Stimulated activated CD4-positive, alpha-beta T cell treated with anti-CD3 and anti-CD28 coated beads, Interleukin-2, amount 100 ng/mL, for 4 hours (primary cell): ENCODE measurements around the gene MIR17HG.
"Not testable (repeated sequence)": the region's sequence is repeated elsewhere in the genome, so short reads cannot be mapped to it uniquely, and the experiment has no call there.

Experiments
- DNase-seq: peaks from one replicate; pipeline ENCODE4 v3.0.0-alpha.2; 2020; ENCODE audit warnings: low read depth

Gene MIR17HG

DNA sequence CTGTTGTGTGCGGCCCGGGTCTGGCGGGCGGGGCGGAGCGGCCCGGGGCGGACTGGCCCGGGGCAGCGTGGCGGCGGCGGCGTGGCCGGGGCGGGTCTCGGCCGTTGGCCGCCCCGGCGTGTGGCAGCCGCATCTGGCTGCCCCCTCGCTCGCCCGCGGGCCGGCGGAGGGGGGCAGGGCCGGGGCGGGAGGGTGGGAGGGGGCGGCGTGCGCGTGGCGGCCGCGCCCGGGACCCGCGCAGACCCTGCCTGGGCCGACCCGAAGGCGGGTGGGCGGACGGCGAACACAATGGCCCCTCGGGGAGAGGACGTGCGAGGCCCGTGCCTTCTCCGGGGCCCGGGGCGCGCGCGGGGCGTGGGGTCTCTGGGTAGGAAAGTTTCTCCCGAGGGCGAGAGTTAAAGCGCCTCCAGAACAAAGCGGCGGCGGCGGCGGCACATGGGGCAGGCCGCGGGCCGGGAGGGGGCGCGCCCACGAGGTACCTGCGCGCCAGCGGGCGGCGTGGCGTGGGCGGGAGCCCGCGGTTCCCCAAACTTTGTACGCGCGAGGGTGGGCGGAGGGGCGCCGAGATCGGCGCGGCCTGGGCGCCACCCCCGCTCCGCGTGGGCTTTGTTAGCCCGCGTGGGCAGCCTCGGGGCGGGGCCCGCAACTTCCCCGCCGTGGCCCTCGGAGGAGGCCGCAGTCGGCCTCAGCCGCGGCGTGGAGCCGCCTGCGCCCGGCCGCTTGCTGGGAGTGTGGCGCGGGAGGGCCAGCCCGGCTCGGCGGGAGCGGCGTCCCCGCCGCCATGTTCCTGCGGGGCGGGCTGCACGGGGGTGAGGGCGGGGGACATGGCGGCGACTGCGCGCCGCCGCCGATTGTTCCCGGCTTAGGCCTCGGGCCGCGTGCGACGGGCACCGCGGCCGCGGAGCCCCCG, 764 bp downstream of the MIR17HG start:
- DNase-seq = peak; percentile 87

DNA sequence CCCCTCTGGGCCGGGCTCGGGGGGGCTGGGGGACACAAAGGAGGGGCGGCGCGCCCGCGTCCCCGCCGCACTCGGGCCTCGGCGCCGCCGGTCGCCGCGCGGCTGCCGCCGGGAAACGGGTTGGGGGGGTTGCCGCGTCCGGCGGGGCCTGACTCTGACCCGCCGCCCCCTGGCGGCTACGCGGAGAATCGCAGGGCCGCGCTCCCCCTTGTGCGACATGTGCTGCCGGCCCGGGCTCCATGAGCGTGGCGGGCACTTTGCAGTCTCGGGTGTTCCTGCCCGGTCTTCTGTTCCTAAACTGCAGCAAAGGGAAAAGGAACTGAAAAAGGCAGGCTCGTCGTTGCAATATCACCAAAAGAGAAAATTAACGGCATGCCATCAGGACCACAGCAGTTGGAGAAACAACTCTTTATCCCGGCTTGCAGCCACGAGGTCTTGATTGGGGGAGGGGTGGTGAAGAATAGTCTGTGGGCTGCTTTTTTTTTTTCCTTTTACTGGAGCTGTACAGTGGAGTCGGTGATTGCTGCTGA, 1.5 kb downstream of the MIR17HG start:
- peak; percentile 88 for DNase-seq

DNA sequence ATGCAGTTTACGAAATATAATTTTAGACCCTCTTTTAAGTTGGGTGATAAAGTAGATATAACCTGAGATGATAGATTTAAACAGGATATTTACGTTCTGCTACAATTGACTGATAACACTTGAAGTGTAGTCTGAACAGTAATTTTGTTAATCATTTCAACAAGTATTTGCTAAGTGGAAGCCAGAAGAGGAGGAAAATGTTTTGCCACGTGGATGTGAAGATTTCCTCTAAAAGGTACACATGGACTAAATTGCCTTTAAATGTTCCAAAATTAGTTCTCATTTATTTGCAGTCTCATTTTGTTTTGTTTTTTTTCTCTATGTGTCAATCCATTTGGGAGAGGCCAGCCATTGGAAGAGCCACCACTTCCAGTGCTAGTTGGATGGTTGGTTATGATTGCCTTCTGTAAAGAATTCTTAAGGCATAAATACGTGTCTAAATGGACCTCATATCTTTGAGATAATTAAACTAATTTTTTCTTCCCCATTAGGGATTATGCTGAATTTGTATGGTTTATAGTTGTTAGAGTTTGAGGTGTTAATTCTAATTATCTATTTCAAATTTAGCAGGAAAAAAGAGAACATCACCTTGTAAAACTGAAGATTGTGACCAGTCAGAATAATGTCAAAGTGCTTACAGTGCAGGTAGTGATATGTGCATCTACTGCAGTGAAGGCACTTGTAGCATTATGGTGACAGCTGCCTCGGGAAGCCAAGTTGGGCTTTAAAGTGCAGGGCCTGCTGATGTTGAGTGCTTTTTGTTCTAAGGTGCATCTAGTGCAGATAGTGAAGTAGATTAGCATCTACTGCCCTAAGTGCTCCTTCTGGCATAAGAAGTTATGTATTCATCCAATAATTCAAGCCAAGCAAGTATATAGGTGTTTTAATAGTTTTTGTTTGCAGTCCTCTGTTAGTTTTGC, 2.8 kb downstream of the MIR17HG start:
- no peak for DNase-seq

DNA sequence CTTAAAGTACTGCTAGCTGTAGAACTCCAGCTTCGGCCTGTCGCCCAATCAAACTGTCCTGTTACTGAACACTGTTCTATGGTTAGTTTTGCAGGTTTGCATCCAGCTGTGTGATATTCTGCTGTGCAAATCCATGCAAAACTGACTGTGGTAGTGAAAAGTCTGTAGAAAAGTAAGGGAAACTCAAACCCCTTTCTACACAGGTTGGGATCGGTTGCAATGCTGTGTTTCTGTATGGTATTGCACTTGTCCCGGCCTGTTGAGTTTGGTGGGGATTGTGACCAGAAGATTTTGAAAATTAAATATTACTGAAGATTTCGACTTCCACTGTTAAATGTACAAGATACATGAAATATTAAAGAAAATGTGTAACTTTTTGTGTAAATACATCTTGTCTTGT, 3.6 kb downstream of the MIR17HG start:
- no peak for DNase-seq

DNA sequence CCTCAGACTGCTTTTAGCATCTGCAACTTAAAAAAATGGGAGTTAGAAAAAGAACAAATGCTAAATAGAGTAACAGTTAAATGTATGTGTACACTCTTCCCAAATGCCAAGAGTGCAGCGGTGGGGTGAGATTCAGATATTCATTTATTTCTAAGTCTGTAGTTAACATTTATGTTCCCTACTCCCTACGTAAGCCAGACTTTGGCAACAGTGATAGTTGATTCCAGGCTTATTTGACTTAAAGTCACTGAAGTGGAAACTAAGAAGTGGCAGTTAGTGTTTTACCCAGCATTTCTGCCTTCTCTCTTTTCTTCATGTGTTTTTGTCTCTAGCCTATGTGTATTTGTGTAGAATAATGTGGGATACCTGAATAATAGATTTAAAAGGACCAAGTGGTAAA, 4.5 kb downstream of the MIR17HG start:
- DNase-seq = no peak

DNA sequence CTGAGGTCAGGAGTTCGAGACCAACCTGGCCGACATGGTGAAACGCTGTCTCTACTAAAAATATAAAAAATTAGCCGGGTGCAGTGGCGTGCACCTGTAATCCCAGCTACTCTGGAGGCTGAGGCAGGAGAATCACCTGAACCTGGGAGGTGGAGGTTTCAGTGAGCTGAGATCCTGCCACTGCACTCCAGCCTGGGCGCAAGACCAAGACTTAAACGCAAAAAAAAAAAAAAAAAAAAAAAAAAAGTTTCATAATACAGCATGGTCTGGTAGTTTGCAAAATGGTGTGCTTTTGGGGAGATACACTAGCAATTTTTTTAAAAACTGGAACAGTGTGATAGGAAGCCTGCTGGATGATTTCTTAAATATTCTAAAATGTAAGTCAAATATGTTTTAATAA, 5.4 kb downstream of the MIR17HG start:
- DNase-seq = not testable (repeated sequence)

DNA sequence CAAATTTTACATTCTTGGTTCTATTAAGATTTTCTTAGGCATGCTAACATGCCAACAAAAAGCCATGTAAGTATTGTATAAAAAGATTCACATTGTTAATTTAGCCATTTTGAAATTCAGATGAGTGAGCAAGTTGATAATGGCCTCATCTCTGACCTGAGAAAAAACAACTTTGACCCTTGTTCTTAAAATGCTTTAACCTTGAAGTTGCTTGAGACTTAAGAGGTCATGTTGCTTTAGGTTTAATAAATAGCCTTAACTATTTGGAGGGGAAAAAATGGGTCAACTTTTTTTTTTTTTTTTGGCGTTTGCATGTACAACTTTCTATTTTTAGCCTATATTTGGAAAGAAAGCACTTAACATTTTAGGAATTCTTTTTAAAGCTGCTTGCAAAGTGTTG, 6.0 kb downstream of the MIR17HG start:
- DNase-seq = no peak

- DNase-seq = no peak
Measured at GRCh38 chr13:91355099-91355825, 7.8 kb downstream of the MIR17HG start.

- DNase-seq = no peak
Measured at GRCh38 chr13:91355826-91356710, 8.6 kb downstream of the MIR17HG start.

- no peak for DNase-seq
Measured at GRCh38 chr13:91356919-91357612, 9.6 kb downstream of the MIR17HG start.

GRCh38 chr13:91357613-91358386, 10.3 kb downstream of the MIR17HG start:
- DNase-seq = no peak

DNA sequence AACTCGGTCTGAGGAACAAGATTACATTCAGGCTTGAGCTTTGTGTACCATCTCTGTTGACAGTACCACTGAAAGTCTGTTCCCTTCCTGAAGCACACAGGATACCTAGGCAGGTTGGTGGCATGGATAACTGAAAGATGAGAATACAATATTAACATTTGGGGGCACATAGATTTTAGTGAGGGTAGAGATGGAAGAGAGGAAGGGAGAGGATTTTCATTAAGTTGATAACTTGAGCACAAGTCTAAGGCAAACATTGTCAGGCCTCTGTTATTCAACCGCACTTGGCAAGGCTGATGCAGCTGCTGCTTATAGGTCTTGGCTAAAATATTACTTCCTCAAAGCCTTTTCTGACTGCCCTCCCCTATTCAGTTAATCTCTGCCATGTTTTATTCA, 10.9 kb downstream of the MIR17HG start:
- DNase-seq = no peak

DNA sequence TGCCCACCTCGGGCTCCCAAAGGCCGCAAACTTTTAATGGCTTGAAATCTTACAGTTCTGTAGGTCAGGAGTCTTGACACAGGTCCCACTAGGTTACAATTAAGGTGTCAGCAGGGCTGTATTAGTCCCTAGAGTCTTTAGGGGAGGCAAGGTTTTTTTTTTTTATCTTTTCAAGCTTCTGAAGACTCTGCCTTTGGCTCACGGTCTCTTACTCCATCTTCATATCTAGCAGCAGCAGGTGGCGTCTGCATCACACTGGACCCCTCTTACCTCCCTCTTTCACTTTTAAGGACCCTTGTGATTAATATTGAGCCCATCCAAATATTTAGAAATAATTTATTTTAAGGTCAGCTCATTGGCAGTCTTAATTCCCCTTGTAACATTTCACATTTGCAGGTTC, 11.6 kb downstream of the MIR17HG start:
- DNase-seq = no peak

- no peak for DNase-seq
Measured at GRCh38 chr13:91359631-91360030, 12.1 kb downstream of the MIR17HG start.

DNA sequence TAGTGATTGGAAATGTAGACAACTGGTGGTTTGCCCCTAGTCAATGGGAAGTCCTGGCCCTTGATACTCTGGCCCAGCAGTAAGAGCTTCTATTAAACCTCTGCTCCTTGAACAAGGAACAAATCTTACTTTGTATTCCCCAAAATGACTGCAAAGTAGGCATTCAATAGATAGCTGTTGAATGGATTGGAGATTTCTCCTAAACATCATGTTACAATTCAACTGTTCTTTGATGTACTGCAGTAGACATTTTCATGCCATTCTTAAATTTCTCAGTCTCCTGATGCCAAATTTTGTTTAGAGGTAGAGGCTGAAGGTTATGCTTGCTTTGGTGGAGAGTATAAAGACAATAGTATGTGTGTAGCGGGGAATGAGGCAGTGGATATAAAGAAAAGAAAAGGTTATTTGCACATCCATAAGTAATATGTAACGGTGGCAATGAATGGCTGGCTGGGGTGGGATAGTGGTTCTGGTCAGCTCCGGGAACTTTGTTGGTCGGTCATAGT, 12.8 kb downstream of the MIR17HG start:
- no peak for DNase-seq

DNA sequence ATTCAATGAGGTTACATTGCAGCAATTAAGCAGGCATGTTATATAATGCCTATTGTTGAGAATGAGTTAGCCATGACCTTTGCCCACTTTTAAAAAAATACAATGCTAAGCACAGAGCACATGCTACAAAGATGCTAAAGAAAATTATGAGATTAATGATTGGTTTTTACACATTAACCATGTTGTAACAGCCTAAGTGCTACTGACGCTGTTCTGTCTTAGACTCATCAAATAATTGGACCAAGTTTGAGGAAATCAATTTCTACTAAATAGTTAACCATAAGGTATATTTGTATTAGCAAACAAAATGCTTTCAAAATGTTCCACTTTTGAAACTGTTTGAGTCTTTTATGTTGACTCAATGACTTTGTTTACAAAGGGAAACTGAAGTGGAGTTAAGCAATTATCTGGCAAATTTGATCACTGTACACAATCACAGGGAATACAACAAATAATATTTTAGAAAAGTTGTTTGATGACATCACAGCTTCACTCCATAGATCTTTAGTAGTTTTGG, 14.3 kb downstream of the MIR17HG start:
- DNase-seq = no peak

DNA sequence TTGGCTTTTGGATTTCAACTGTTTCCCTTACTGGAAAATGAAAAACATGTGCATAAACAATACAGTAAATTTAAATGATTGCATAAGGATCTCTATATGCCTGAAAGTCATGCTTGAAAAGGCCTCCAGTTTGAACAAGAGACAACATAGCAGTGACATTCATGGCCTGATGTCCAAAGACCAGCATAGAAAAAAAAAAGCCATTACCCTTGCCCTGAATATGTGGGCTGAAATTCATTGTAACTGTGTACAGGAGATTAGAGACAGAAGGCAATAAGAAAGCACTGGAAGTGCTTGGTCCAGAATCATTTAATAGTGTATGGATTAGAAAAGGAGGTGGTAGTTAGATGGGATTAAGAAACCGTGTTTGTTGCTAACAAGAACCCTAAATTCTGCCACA, 15.4 kb downstream of the MIR17HG start:
- DNase-seq = no peak

GRCh38 chr13:91368101-91368500, 20.6 kb downstream of the MIR17HG start:
- no peak for DNase-seq
